A549 treated with AZD9567 at 1 μM for 4 hours (cell line): ENCODE data around the gene OR5AL1. TPM values are rescaled to one million over a fixed set of nuclear protein-coding genes. Genes with fewer than 3 reads are reported as not detected.

ENCODE experiments used
- total RNA-seq: library from RNA; stranded (reverse); fragments of 200-300 nt; extraction: Qiagen RNA extraction; gene quantifications from 5 replicates; pipeline ENCODE4 v1.2.3, GENCODE V29; 2022; ENCODE audit not compliant: insufficient read depth

Gene OR5AL1
- total RNA-seq: not detected in 5 replicates

GRCh38 chr11:56412396-56412795 is at the start of gene OR5AL1:
Gene OR5AL1, plus strand, starts transcription at chr11:56412696.

GRCh38 chr11:56375324-56375723 is 37.2 kb upstream of the OR5AL1 start, which contains the start of gene OR8U1:
Gene OR8U1, plus strand, starts transcription at chr11:56375624. Its CDS starts 0 bp downstream, at chr11:56375624.

Other genes with a start within 250 kb of the OR5AL1 start
- gene OR5J2, start 236.1 kb upstream of the OR5AL1 start, total RNA-seq: not detected in 5 replicates
- gene OR5T2, start 178.4 kb upstream of the OR5AL1 start, total RNA-seq: not detected in 5 replicates
- gene OR5T3, start 160.4 kb upstream of the OR5AL1 start, total RNA-seq: not detected in 5 replicates
- gene OR5T1, start 138.5 kb upstream of the OR5AL1 start, total RNA-seq: not detected in 5 replicates
- not detected in 5 replicates for gene OR8H1, start 120.4 kb upstream of the OR5AL1 start, total RNA-seq
- not detected in 5 replicates for gene OR8K3, start 97.6 kb upstream of the OR5AL1 start, total RNA-seq
- gene OR8K1, start 66.7 kb upstream of the OR5AL1 start, total RNA-seq: not detected in 5 replicates
- not detected in 5 replicates for gene OR8J1, start 58.4 kb upstream of the OR5AL1 start, total RNA-seq
- not detected in 5 replicates for gene OR8U1, start 37.1 kb upstream of the OR5AL1 start, total RNA-seq
- gene OR5M3, start 60.7 kb downstream of the OR5AL1 start, total RNA-seq: not detected in 5 replicates
- not detected in 5 replicates for gene OR5M8, start 78.7 kb downstream of the OR5AL1 start, total RNA-seq
- not detected in 5 replicates for gene OR5M11, start 130.6 kb downstream of the OR5AL1 start, total RNA-seq
- not detected in 5 replicates for gene OR5M10, start 165.0 kb downstream of the OR5AL1 start, total RNA-seq
- gene OR5M1, start 202.2 kb downstream of the OR5AL1 start, total RNA-seq: not detected in 5 replicates
- gene OR5AP2, start 229.7 kb downstream of the OR5AL1 start, total RNA-seq: not detected in 5 replicates